C4-2B (cell line): ENCODE data around the gene FBXL20.
"Not testable (repeated sequence)": the region's sequence is repeated elsewhere in the genome, so short reads cannot be mapped to it uniquely, and the experiment has no call there.

Experiments
- H3K27ac ChIP-seq: fragments of 450-650 bp; 2 replicates; pipeline ENCODE4 v1.5.1; 2017
- ZFX ChIP-seq: fragments of 450-650 bp; IDR thresholded peaks from 2 replicates; pipeline ENCODE4 v1.6.1; 2017
- TF ChIP-seq, protein P1 (sequence below): fragments of 450-650 bp; conservative IDR thresholded peaks from 2 replicates; pipeline ENCODE4 v1.5.1; 2017; ENCODE audit warnings: mild to moderate bottlenecking

FBXL20 gene

DNA sequence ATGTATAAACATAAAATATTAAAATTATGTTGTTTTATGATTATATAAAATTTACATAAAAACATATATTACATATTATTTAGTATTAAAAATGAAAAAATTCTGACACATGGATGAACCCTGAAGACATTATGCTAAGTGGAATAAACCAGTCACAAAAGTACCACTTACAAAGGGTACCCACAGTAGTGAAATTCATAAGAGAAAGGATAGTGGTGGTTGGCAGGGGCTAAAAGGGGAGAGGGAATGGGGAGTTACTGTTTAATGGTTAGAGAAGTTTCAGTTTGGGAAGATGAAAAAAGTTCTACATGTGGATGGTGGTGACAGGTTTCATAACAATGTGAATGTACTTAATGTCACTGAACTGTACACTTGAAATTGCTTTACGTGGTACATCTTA is 41.4 kb downstream of the FBXL20 start:
- TF ChIP-seq, protein P1, sequence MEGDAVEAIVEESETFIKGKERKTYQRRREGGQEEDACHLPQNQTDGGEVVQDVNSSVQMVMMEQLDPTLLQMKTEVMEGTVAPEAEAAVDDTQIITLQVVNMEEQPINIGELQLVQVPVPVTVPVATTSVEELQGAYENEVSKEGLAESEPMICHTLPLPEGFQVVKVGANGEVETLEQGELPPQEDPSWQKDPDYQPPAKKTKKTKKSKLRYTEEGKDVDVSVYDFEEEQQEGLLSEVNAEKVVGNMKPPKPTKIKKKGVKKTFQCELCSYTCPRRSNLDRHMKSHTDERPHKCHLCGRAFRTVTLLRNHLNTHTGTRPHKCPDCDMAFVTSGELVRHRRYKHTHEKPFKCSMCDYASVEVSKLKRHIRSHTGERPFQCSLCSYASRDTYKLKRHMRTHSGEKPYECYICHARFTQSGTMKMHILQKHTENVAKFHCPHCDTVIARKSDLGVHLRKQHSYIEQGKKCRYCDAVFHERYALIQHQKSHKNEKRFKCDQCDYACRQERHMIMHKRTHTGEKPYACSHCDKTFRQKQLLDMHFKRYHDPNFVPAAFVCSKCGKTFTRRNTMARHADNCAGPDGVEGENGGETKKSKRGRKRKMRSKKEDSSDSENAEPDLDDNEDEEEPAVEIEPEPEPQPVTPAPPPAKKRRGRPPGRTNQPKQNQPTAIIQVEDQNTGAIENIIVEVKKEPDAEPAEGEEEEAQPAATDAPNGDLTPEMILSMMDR: no peak
- no peak for TF ChIP-seq ZFX

DNA sequence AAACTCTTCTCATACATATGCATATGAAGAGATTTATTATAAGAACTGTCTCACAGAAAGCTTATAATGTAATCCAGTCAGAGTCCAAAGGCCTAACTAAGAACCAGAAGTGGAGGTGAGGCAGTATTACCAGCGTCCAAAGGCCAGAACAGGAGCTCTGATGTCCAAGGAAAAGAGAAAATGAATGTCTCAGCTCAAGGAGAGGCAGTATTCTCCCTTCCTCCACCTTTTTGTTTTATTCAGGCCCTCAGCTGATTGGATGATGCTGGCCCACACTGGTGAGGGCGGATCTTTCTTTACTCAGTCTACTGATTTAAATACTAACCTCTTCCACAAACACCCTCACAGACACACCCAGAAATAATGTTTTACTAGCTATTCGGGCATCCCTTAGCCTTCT is 43.4 kb downstream of the FBXL20 start:
- H3K27ac ChIP-seq: no peak overlapping the region
- no peak for TF ChIP-seq ZFX
- TF ChIP-seq, protein P1: no peak

More for the DNA sequence above, 41.4 kb downstream of the FBXL20 start:
- H3K27ac ChIP-seq: no peak overlapping the region

DNA sequence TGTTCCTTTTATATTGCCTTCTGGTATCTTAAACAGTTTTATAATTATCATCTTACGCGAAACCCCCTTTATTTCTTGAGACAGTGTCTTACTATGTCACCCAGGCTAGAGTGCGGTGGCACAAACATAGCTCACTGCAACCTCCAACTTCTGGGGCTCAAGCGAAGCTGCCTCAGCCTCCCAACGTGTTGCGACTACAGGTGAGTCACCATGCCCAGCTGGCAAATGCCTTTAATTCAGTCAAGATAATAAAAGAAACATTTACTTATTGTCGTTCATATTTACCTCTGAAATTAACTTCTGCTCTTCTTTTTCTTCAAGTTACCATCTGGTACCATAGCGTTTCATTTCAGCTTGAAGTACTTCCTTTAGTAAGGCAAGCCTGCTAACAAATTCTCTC is 43.9 kb downstream of the FBXL20 start:
- H3K27ac ChIP-seq: no peak overlapping the region
- no peak for TF ChIP-seq ZFX
- TF ChIP-seq, protein P1: no peak

DNA sequence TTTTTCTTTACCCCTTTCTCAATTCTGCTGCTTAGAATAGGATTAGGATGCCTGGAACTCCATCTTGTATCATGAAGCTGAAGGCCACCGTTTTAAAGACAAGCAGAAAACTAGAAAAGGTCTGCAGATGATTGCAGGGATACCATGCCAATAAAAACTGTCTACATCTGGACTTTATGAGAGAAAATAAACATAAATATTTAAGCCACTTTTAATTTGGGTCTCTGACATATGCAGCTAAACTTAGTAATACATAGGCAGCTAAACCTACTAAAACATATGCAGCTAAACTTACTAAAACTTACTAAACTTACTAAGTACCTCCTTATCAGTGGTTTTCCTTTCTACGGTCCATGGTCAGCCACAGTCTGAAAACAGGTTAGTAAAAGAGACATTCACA is 48.4 kb downstream of the FBXL20 start:
- no peak overlapping the region for H3K27ac ChIP-seq
- TF ChIP-seq, protein P1: no peak
- no peak for TF ChIP-seq ZFX

DNA sequence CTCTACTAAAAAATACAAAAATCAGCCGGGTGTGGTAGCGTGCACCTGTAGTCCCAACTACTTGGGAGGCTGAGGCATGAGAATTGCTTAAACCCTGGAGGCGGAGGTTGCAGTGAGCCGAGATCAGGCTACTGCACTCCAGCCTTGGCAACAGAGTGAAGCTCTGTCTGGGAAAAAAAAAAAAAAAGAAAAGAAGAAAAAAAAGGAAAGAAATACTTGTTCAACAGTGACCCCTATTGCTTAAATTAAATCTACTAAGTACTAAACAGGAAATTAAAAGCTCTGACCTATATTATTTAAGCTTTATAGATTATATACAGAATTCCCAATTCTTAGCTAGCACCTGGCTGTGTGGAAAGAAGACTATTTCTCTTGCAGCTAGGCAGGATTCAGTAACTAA is 48.9 kb downstream of the FBXL20 start:
- no peak overlapping the region for H3K27ac ChIP-seq
- TF ChIP-seq, protein P1: no peak; the same call in 1 of the 2 replicates
- TF ChIP-seq ZFX: no peak

DNA sequence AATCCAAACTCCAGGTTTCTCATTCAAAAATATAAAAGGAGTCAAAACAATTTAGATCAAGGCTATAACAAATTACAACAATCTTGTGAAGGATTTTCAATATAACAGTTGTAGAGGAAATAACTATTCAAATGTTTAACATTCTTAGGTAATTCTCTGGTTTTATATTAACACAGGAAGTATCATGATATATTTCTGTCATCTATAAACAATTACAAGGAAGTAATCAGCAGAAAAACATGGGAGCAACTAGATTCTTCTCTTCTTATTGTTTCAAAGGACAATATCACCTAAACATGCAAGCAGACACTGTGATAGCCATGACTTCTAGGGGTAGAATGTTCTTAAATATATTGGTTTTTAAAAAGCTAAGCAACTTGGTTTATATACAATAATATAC is 49.9 kb downstream of the FBXL20 start:
- no peak overlapping the region for H3K27ac ChIP-seq
- TF ChIP-seq, protein P1: no peak
- TF ChIP-seq ZFX: no peak

DNA sequence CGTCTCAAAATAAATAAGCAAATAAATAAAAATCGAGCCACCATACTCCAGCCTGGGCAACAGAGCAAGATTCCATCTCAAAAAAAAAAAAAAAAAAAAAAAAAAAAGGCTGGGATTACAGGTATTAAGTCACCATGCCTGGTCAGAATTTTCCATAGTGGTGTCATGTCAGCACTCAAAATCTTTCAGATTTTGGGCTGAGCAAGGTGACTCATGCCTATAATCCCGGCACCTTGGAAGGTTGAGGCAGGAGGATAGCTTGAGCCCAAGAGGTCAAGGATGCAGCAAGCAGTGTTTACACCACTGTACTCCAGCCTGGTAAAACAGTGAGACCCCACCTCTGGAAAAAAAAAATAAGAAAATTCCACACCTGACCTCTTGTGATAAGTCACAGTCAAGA is 52.2 kb downstream of the FBXL20 start:
- no peak overlapping the region for H3K27ac ChIP-seq
- no peak for TF ChIP-seq ZFX
- TF ChIP-seq, protein P1: no peak

DNA sequence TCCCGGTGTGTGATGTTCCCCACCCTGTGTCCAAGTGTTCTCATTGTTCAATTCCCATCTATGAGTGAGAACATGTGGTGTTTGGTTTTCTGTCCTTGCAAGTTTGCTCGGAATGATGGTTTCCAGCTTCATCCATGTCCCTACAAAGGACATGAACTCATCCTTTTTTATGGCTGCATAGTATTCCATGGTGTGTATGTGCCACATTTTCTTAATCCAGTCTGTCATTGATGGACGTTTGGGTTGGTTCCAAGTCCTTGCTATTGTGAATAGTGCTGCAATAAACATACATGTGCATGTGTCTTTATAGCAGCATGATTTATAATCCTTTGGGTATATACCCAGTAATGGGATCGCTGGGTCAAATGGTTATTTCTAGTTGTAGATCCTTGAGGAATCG is 54.6 kb downstream of the FBXL20 start:
- H3K27ac ChIP-seq: not testable (repeated sequence)
